ENCODE results near the gene TIPRL. TPM values are rescaled to one million over a fixed set of nuclear protein-coding genes. Genes with fewer than 3 reads are reported as not detected.

TIPRL gene
- total and polyA plus RNA-seq, 2 of the 8 experiments (the other 6 are each of a cell fraction or from before 2014, with no cell fraction given) = 8.1 to 27.4 TPM

- no peak for FAIRE-seq
- Histone ChIP-seq H4K5ac (ENCODE audit: insufficient read length, low read depth, low read length) (no peak overlapping the region), H3K36me3 (ENCODE audit: control insufficient read depth in 2 of 4, insufficient read depth in 4 of 4, low read length in 3 of 4) (no peaks in the 10 kb centered on the region), H3K4me1 (replicated peaks in 1 of 4; ENCODE audit: control insufficient read depth in 3 of 4, insufficient read depth in 4 of 4, low read length in 3 of 4) (no peaks in the 10 kb centered on the region), H3K9ac (replicated peaks in 1 of 4; ENCODE audit: extremely low read depth in 1 of 4, low read depth in 3 of 4, low read length in 3 of 4) (no peak overlapping the region), H2BK15ac (ENCODE audit: low read length) (no peak overlapping the region), H4K8ac (ENCODE audit: extremely low read depth, insufficient read depth, low read length) (no peak overlapping the region), H3K18ac (ENCODE audit: extremely low read depth, low read length) (no peak overlapping the region), H4K91ac (replicated peaks; ENCODE audit: insufficient read length, low read length) (no peak overlapping the region), H2BK5ac (ENCODE audit: low read depth, low read length) (no peak overlapping the region), H3K9me3 (ENCODE audit: insufficient read depth in 2 of 2, low read depth in 1 of 2, low read length in 1 of 2) (no peaks in the 10 kb centered on the region), H3K27me3 (replicated peaks in 1 of 4; ENCODE audit: control insufficient read depth in 3 of 4, extremely low read depth in 1 of 4, insufficient read depth in 3 of 4, low read length in 3 of 4) (no peaks in the 10 kb centered on the region), H3K79me2 (ENCODE audit: control insufficient read depth in 1 of 2, insufficient read depth in 2 of 2, low read length in 2 of 2) (no peaks in the 10 kb centered on the region), H3K4ac (replicated peaks; ENCODE audit: insufficient read length, low read depth, low read length) (no peak overlapping the region), H3K14ac (ENCODE audit: insufficient read length) (no peak overlapping the region), H3K27ac (ENCODE audit: low read depth, low read length) (no peak overlapping the region), H3K79me1 (ENCODE audit: low read depth, low read length) (no peaks in the 10 kb centered on the region), H3K23me2 (ENCODE audit: low read depth, low read length) (no peaks in the 10 kb centered on the region), H2AFZ (ENCODE audit: low read length) (no peak overlapping the region), H2BK12ac (ENCODE audit: low read depth, low read length) (no peak overlapping the region), H2BK120ac (replicated peaks; ENCODE audit: low read depth, low read length) (no peak overlapping the region), H3K4me3 (ENCODE audit: extremely low read depth in 1 of 4, insufficient read depth in 2 of 4, low read depth in 3 of 4, low read length in 4 of 4) (no peak overlapping the region), H3K23ac (ENCODE audit: insufficient read length) (no peak overlapping the region), H2AK5ac (ENCODE audit: low read depth, low read length) (no peak overlapping the region), H2BK20ac (ENCODE audit: low read length) (no peak overlapping the region), H4K20me1 (replicated peaks in 1 of 2; ENCODE audit: control insufficient read depth in 1 of 2, insufficient read depth in 2 of 2, low read length in 2 of 2) (no peaks in the 10 kb centered on the region), H3K4me2 (ENCODE audit: insufficient read depth in 1 of 2, low read depth in 2 of 2, low read length in 2 of 2) (no peak overlapping the region), H3K56ac (replicated peaks; ENCODE audit: insufficient read length, low read depth, low read length) (no peak overlapping the region)
- WGBS, 2 experiments (ENCODE audit: extremely low coverage in 1 of 2, insufficient coverage in 1 of 2, insufficient read length in 1 of 2, insufficient replicate concordance in 2 of 2, low coverage in 1 of 2, low lambda C conversion rate in 2 of 2, missing lambda C conversion rate in 1 of 2) = 93% methylated on average over 3 of the region's 3 CpGs; no CpG with 5 or more reads in 1 of the 2 experiments
- ChIA-PET CTCF (ENCODE audit: partially characterized antibody) (interaction anchor here (0.6 to 1.3 kb wide), 4 partner anchors 18 to 80 kb away, joined by 3 to 4 read pairs (median 3); partner anchors contain the start of gene GPR161), POLR2A (ENCODE audit: partially characterized antibody) (no interaction called here)
- no peak for DNase-seq (ENCODE audit: low read depth in 1 of 2, low spot score in 2 of 2)
- TF ChIP-seq TCF12 (IDR thresholded peaks at IDR 0.05; ENCODE audit: low read depth, low read length) (no peak), ATF2 (IDR thresholded peaks at IDR 0.05; ENCODE audit: low read length) (no peak), HDAC2 (IDR thresholded peaks at IDR 0.05; ENCODE audit: borderline replicate concordance in 1 of 2, low read depth in 2 of 2, low read length in 2 of 2) (no peak), CEBPB (IDR thresholded peaks at IDR 0.05; ENCODE audit: low read depth, low read length) (no peak), JUN (IDR thresholded peaks at IDR 0.05; ENCODE audit: low read depth, low read length) (no peak), POLR2AphosphoS5 (IDR thresholded peaks at IDR 0.05; ENCODE audit: low read depth, low read length) (no peak), SIN3A (conservative IDR thresholded peaks at IDR 0.05 in 1 of 2, IDR thresholded peaks at IDR 0.05 in 1 of 2; ENCODE audit: low read depth in 1 of 2, low read length in 2 of 2) (no peak), ZNF274 (IDR thresholded peaks at IDR 0.05; ENCODE audit: borderline replicate concordance, extremely low read depth, low read length) (no peak), ATF3 (IDR thresholded peaks at IDR 0.05; ENCODE audit: insufficient read depth, low read depth, low read length) (no peak), GTF2F1 (IDR thresholded peaks at IDR 0.05; ENCODE audit: borderline replicate concordance, low read depth, low read length) (no peak), CHD2 (IDR thresholded peaks at IDR 0.05; ENCODE audit: low read length) (no peak)
These were observed 15.1 kb upstream of the TIPRL start for GRCh38 chr1:168163670-168164069.
